Thyroid gland (tissue), 4 donors: ENCODE results near the gene EZR.

Source experiments
- CTCF ChIP-seq, 6 experiments: fragments of 200-600 bp in 3 of 6; fragments of 450-650 bp in 3 of 6; sonication (generic) in 3 of 6; IDR thresholded peaks; one replicate each; pipeline ENCODE4 v1.5.1; 2016 to 2019; ENCODE audit warnings: antibody characterized with exemption in 6 of 6, mild to moderate bottlenecking in 2 of 6, inconsistent platforms in 1 of 6, moderate library complexity in 1 of 6
- POLR2A ChIP-seq, 2 donors: fragments of 450-650 bp; IDR thresholded peaks; one replicate each; pipeline ENCODE4 v1.6.1; 2017; ENCODE audit warnings: antibody characterized with exemption in 2 of 2, mild to moderate bottlenecking in 2 of 2, moderate library complexity in 1 of 2

- TF ChIP-seq CTCF (IDR thresholded peaks at IDR 0.05) (no peak), POLR2A (IDR thresholded peaks at IDR 0.05) (no peak)
Observed at GRCh38 chr6:158783167-158783450, 36.1 kb downstream of the EZR start.
